Endothelial cell of umbilical vein (primary cell): ENCODE results near the gene S100P. TPM values are rescaled to one million over a fixed set of nuclear protein-coding genes. Genes with fewer than 3 reads are reported as not detected.
A peak's percentile ranks its signal among the peaks of the same experiment; 100 is the strongest.

Experiments used
- BruUV-seq: library from RNA; stranded (reverse); fragments of 400-500 nt; replicated peaks from 2 replicates; lab custom pipeline; 2021; lab: Mats Ljungman, UMichigan
- CTCF ChIA-PET: fragments of 300-600, 350-600 bp; sonication (Branson Sonifier 250); formaldehyde crosslinking; loops from one replicate; lab custom pipeline; 2021; ENCODE audit warnings: antibody characterized with exemption, inconsistent platforms; lab: Charles Lee
- POLR2A ChIA-PET: fragments of 300-600, 350-600 bp; sonication (Branson Sonifier 250); formaldehyde crosslinking; loops from one replicate; lab custom pipeline; 2021; ENCODE audit warnings: antibody characterized with exemption, inconsistent platforms; lab: Charles Lee
- DNase-seq: peaks from one replicate; pipeline ENCODE4 v3.0.0-alpha.2; 2011; ENCODE audit warnings: low read depth, low spot score
- FAIRE-seq: peaks from 2 replicates; lab custom pipeline; 2011; peaks lifted over from hg19 to GRCh38; lab: Jason Lieb, UNC
- H2AFZ ChIP-seq: 2 replicates; pipeline ENCODE4 v1.6.0; 2012; ENCODE audit warnings: low read depth, low read length, control low read depth, inconsistent platforms
- H3K27ac ChIP-seq: 2 replicates; pipeline ENCODE4 v1.5.1; 2011; ENCODE audit warnings: low read depth, mild to moderate bottlenecking, control low read depth, low read length, moderate library complexity; ENCODE audit not compliant: insufficient read depth
- H3K27me3 ChIP-seq, 2 experiments: 2 replicates each; pipeline versions ENCODE4 v1.6.0 to v1.6.1; 2011; ENCODE audit warnings: low read length in 2 of 2, mixed read lengths in 1 of 2; ENCODE audit not compliant: control insufficient read depth in 2 of 2, insufficient read depth in 2 of 2
- H3K36me3 ChIP-seq, 2 experiments: 2 replicates in 1 of 2; 3 replicates in 1 of 2; pipeline ENCODE4 v1.5.1; 2011; ENCODE audit warnings: low read length in 2 of 2, mild to moderate bottlenecking in 1 of 2, moderate library complexity in 1 of 2; ENCODE audit not compliant: control insufficient read depth in 2 of 2, insufficient read depth in 2 of 2; ENCODE audit errors: extremely low read depth in 1 of 2
- H3K4me1 ChIP-seq: 3 replicates; pipeline ENCODE4 v1.5.1; 2011; ENCODE audit warnings: mild to moderate bottlenecking, low read length; ENCODE audit not compliant: control insufficient read depth, insufficient read depth; ENCODE audit errors: extremely low read depth
- H3K4me2 ChIP-seq: 2 replicates; pipeline ENCODE4 v1.6.1; 2011; ENCODE audit warnings: low read length, control low read depth, mixed read lengths; ENCODE audit not compliant: insufficient read depth
- H3K4me3 ChIP-seq, 3 experiments: fragments of 200-600 bp in 1 of 3; sonication (generic), shearing (Covaris generic) in 1 of 3; replicated peaks in 1 of 3; 2 replicates each; pipeline ENCODE4 v1.5.1; 2011 to 2016; ENCODE audit warnings: control low read depth in 3 of 3, low read length in 3 of 3, mild to moderate bottlenecking in 2 of 3, inconsistent platforms in 1 of 3, low read depth in 1 of 3, moderate library complexity in 1 of 3; ENCODE audit not compliant: insufficient read depth in 1 of 3
- H3K79me2 ChIP-seq: 2 replicates; pipeline ENCODE4 v1.6.0; 2012; ENCODE audit warnings: low read length, inconsistent platforms; ENCODE audit not compliant: control insufficient read depth, insufficient read depth
- H3K9ac ChIP-seq: replicated peaks from 2 replicates; pipeline ENCODE3; 2011; ENCODE audit warnings: low read length, control low read depth; ENCODE audit not compliant: insufficient read depth; ENCODE audit errors: extremely low read depth
- H3K9me1 ChIP-seq: replicated peaks from 3 replicates; pipeline ENCODE4 v1.6.0; 2011; ENCODE audit warnings: mild to moderate bottlenecking, low read length; ENCODE audit not compliant: control insufficient read depth, insufficient read depth; ENCODE audit errors: extremely low read depth
- H3K9me3 ChIP-seq: replicated peaks from 2 replicates; pipeline ENCODE4 v1.5.1; 2012; ENCODE audit warnings: low read length, inconsistent platforms; ENCODE audit not compliant: control insufficient read depth, insufficient read depth
- H4K20me1 ChIP-seq: replicated peaks from 2 replicates; pipeline ENCODE3; 2011; ENCODE audit warnings: mild to moderate bottlenecking, low read length; ENCODE audit not compliant: control insufficient read depth, insufficient read depth; ENCODE audit errors: extremely low read depth
- EZH2 ChIP-seq: IDR thresholded peaks from 2 replicates; pipeline ENCODE4 v1.6.1; 2012; ENCODE audit warnings: borderline replicate concordance, low read depth, mild to moderate bottlenecking, moderate library complexity, low read length, inconsistent platforms; ENCODE audit not compliant: severe bottlenecking
- FOS ChIP-seq: IDR thresholded peaks from 2 replicates; pipeline ENCODE4 v1.6.1; 2011; ENCODE audit warnings: mild to moderate bottlenecking, low read length, moderate library complexity, borderline replicate concordance; ENCODE audit not compliant: insufficient read depth
- GATA2 ChIP-seq: IDR thresholded peaks from 2 replicates; pipeline ENCODE4 v1.7.0; 2011; ENCODE audit warnings: low read depth, mild to moderate bottlenecking, moderate library complexity, mixed read lengths, low read length; ENCODE audit not compliant: insufficient read length, insufficient read depth
- JUN ChIP-seq: IDR thresholded peaks from 2 replicates; pipeline ENCODE4 v1.6.1; 2011; ENCODE audit warnings: borderline replicate concordance, low read depth; ENCODE audit not compliant: insufficient read length, insufficient read depth
- MAX ChIP-seq: IDR thresholded peaks from 2 replicates; pipeline ENCODE4 v1.6.1; 2011; ENCODE audit not compliant: insufficient read depth, insufficient read length
- MYC ChIP-seq: IDR thresholded peaks from one replicate; pipeline ENCODE4 v1.6.1; 2011; ENCODE audit warnings: mild to moderate bottlenecking, low read depth, low read length
- POLR2A ChIP-seq: IDR thresholded peaks from 2 replicates; pipeline ENCODE4 v1.6.1; 2012; ENCODE audit warnings: low read depth, mild to moderate bottlenecking, control low read depth, low read length
- POLR2AphosphoS5 ChIP-seq: IDR thresholded peaks from 2 replicates; pipeline ENCODE4 v1.6.1; 2012; ENCODE audit warnings: low read depth, mild to moderate bottlenecking, control low read depth, low read length, moderate library complexity; ENCODE audit not compliant: insufficient read depth
- dilution Hi-C: fragments of 300-500 bp; cut with MboI; formaldehyde crosslinking; loops from one replicate; pipeline ENCODE4 v1.15.0; 2019; ENCODE audit warnings: low sequenced_read_pairs; ENCODE audit not compliant: extremely low pct_ligation_motif_present
- intact Hi-C: fragments of 100-400 bp; cut with micrococcal nuclease; formaldehyde crosslinking; loops from one replicate; pipeline ENCODE4 v1.10.0; 2022
- polyA plus RNA-seq, 4 experiments: library from polyadenylated mRNA; depleted of rRNA in 3 of 4; stranded (reverse) in 3 of 4; unstranded in 1 of 4; fragments of >200 nt; gene quantifications; 2 replicates each; pipeline versions ENCODE4 v1.2.1 to v1.2.3, GENCODE V29; 2011 to 2012; ENCODE audit warnings: missing spikeins in 1 of 4
- total RNA-seq: library from RNA; stranded (reverse); gene quantifications from 2 replicates; pipeline ENCODE4 v1.2.3, GENCODE V29; 2021
- TF ChIP-seq, protein P1 (sequence below), 2 donors: IDR thresholded peaks; 1 replicate in 1 of 2; 2 replicates in 1 of 2; pipeline ENCODE4 v1.5.1; 2011; ENCODE audit warnings: low read length in 2 of 2, mild to moderate bottlenecking in 2 of 2, moderate library complexity in 2 of 2, control low read depth in 1 of 2, inconsistent platforms in 1 of 2, low read depth in 1 of 2; ENCODE audit not compliant: insufficient read depth in 1 of 2; ENCODE audit errors: extremely low read depth in 1 of 2

S100P gene
- total and polyA plus RNA-seq, 2 donors (not counting 3 experiments of a cell fraction or from before 2014, with no cell fraction given), result not detected

DNA sequence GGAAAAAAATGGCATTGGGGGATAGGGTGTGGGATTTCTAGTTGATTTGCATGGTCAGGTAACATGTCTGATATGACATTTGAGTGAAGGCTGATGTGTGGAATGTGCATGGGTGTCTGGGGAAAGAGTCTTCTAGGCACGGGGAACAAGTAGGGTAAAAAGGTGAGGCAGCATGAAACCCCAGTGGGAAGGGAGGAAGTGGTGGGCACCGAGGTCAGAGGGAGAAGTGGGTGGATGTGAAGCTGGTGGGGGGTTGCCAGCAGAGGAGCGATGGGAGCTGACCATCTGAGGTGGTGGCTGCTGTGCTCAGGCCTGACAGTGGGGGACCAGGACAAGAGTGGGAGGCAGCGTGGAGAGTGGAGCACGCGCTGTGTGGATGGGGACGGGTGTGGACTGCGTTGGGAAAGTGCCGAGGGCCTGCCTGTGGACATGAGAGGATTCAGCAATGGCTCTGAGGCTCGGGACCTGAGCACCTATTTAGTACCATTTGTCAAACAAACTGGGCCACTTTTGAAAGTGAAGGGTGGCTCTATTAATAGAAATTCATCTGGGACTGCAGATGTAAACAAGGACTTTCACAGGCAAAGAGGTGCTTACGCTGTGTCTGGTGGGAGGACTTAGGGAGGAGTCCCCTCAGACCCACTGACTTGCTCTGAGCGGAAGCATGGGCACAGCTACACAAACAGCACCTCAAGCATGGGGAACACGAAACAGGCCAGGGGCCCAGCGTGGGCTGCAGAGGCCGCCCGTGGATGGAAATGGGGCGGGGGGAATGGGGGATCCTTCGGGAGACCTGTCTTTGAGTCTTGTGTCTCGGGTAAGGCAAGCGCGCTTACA lies 16.7 kb upstream of the S100P start:
- H3K9me3 ChIP-seq, result no peaks in the 10 kb centered on the region
- H3K27me3 ChIP-seq, result no peaks in the 10 kb centered on the region
- no peaks in the 10 kb centered on the region for H3K36me3 ChIP-seq
- FAIRE-seq, result no peak
- no peak overlapping the region for H2AFZ ChIP-seq
- CTCF ChIA-PET, result interaction anchor here (0.9 to 1.4 kb wide), 2 partner anchors 14 kb away, joined by 3 read pairs; no protein-coding TSS in a partner anchor
- TF ChIP-seq EZH2, result no peak
- TF ChIP-seq MYC, result no peak
- TF ChIP-seq, protein P1, sequence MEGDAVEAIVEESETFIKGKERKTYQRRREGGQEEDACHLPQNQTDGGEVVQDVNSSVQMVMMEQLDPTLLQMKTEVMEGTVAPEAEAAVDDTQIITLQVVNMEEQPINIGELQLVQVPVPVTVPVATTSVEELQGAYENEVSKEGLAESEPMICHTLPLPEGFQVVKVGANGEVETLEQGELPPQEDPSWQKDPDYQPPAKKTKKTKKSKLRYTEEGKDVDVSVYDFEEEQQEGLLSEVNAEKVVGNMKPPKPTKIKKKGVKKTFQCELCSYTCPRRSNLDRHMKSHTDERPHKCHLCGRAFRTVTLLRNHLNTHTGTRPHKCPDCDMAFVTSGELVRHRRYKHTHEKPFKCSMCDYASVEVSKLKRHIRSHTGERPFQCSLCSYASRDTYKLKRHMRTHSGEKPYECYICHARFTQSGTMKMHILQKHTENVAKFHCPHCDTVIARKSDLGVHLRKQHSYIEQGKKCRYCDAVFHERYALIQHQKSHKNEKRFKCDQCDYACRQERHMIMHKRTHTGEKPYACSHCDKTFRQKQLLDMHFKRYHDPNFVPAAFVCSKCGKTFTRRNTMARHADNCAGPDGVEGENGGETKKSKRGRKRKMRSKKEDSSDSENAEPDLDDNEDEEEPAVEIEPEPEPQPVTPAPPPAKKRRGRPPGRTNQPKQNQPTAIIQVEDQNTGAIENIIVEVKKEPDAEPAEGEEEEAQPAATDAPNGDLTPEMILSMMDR (IDR thresholded peaks at IDR 0.05; ENCODE audit: extremely low read depth in 1 of 2, insufficient read depth in 1 of 2, low read depth in 1 of 2, low read length in 2 of 2), result no peak
- no peak for TF ChIP-seq MAX
- no peak for TF ChIP-seq POLR2A
- TF ChIP-seq FOS, result no peak
- no peak for TF ChIP-seq POLR2AphosphoS5
- no peak for TF ChIP-seq GATA2
- TF ChIP-seq JUN, result no peak
- peak overlapping the region; percentile 8 for H3K4me2 ChIP-seq
- H4K20me1 ChIP-seq, result no peaks in the 10 kb centered on the region
- peaks cover 10% of the 10 kb centered on the region for H3K4me1 ChIP-seq
- no peak overlapping the region for H3K4me3 ChIP-seq
- no peak for DNase-seq
- intact Hi-C loops (no loop called here), dilution Hi-C loops (no loop called here)
- BruUV-seq, result no TSS peak
- H3K27ac ChIP-seq, result no peak overlapping the region
- POLR2A ChIA-PET, result interaction anchor here (0.6 kb wide), 1 partner anchor 90 kb away, joined by 3 read pairs; no protein-coding TSS in a partner anchor
- H3K79me2 ChIP-seq, result peaks cover 27% of the 10 kb centered on the region
- H3K9ac ChIP-seq, result no peak overlapping the region
- no peaks in the 10 kb centered on the region for H3K9me1 ChIP-seq
